Measurements from ENCODE around the gene IL27RA. TPM values are rescaled to one million over a fixed set of nuclear protein-coding genes. Genes with fewer than 3 reads are reported as not detected.
A peak's percentile ranks its signal among the peaks of the same experiment; 100 is the strongest.

The IL27RA gene
- total RNA-seq, 2 donors from 2014 or later: 10.3 to 10.8 TPM

DNA sequence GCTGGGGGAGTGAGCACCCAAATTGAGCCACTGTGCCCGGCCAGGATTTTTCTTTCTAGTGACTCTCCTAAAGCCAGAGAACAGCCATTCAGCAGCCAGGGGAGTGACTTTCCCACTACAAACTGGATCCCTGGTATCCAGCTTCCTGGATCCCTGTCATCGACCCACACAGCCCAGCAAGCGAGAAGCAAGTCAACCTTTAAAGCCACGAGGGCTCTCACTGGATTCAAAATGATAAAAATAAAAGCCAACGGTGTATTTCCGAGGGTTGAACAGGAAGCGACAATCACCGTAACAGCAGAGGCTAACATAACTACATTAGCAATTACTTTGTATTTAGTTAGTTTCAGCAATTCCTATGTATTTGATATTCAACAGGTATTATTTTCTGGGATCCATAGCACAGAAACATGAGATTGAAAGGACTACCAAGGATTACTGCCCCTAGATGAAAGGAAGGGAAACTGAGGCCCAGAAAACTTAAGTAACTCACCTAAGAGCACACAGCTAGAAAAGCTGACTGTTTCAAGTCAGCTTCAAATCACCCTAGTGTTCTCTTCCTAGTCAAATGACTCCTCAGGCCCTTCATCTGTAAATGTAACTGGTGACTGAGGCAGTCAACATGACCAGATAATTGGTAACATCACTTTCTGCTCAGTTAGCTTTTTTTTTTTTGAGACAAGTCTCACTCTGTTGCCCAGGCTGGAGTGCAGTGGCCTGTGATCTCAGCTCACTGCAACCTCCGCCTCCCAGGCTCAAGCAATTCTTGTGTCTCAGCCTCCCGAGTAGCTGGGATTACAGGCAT, 28.1 kb upstream of the IL27RA start:
- Histone ChIP-seq H3K36me3 (ENCODE audit: control insufficient read depth, insufficient read depth, low read length) (peaks cover 20% of the 10 kb centered on the region), H3K27ac (ENCODE audit: low read depth, low read length) (no peak overlapping the region), H3K4me3 (ENCODE audit: low read length) (no peak overlapping the region), H3K4me1 (ENCODE audit: control insufficient read depth, insufficient read depth, low read length) (no peaks in the 10 kb centered on the region), H3K9ac (ENCODE audit: extremely low read depth, low read length, poor library complexity, severe bottlenecking) (no peak overlapping the region), H3K27me3 (ENCODE audit: control insufficient read depth, insufficient read depth, low read length, poor library complexity, severe bottlenecking) (no peaks in the 10 kb centered on the region), H3K9me3 (ENCODE audit: control insufficient read depth, low read length) (peaks cover 14% of the 10 kb centered on the region)
- H3K27me3 Mint-ChIP-seq (ENCODE audit: insufficient read depth): no peaks in the 10 kb centered on the region
- H3K4me1 Mint-ChIP-seq: no peaks in the 10 kb centered on the region
- H3K27ac Mint-ChIP-seq: peak overlapping the region; percentile 79
- no peak for TF ChIP-seq CTCF (conservative IDR thresholded peaks at IDR 0.05)
- peaks cover 18% of the 10 kb centered on the region for H3K9me3 Mint-ChIP-seq
- H3K4me3 Mint-ChIP-seq: no peak overlapping the region
- WGBS, 2 experiments (ENCODE audit: insufficient coverage in 1 of 2, insufficient read length in 1 of 2): 82 to 83% methylated on average over 9 to 10 of the region's 10 CpGs
- DNase-seq: no peak
- H3K36me3 Mint-ChIP-seq (ENCODE audit: low read depth): peaks cover 23% of the 10 kb centered on the region

DNA sequence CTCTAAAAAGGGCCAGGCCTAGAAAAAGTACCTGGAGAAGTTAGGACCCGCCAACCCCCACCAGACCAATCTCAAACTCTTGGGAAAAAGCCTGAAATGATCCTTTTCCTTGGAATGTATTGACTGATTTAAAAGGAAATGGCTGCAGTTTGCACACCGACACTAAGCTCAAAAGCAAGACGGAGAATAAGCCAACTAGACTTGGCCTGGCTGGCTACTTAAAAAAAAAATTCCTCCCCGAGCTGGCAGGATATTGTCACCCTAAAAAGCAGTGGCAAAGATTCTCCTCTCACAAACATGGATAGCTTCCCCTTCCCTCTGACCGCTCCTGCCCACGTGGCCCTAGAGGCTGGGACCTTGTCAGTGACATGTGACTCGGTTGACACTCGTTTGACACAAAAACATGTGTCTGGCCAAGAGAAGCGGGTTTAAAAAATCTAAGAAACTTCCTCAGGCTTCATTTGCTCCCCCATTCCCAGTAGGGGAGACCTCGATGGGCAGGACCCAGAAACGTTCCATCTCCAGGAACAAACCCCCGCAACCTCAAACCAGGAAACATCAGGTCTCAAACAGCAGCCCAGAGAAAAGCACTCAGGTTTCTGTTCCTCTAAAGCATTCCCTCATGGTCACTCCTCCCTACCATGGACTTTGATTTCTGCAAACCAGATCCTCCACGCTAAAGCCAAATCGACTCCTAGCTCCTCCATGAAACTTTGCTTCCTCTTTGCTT, 26.8 kb upstream of the IL27RA start:
- DNase-seq: no peak
- Histone ChIP-seq H3K4me1 (ENCODE audit: control insufficient read depth, insufficient read depth, low read length) (no peaks in the 10 kb centered on the region), H3K27me3 (ENCODE audit: control insufficient read depth, insufficient read depth, low read length, poor library complexity, severe bottlenecking) (no peaks in the 10 kb centered on the region), H3K36me3 (ENCODE audit: control insufficient read depth, insufficient read depth, low read length) (peaks cover 6% of the 10 kb centered on the region), H3K27ac (ENCODE audit: low read depth, low read length) (no peak overlapping the region), H3K9me3 (ENCODE audit: control insufficient read depth, low read length) (peaks cover 1% of the 10 kb centered on the region), H3K9ac (ENCODE audit: extremely low read depth, low read length, poor library complexity, severe bottlenecking) (no peak overlapping the region), H3K4me3 (ENCODE audit: low read length) (peak overlapping the region; percentile 55)
- WGBS, 2 experiments (ENCODE audit: insufficient coverage in 1 of 2, insufficient read length in 1 of 2): 88 to 91% methylated on average over 7 to 14 of the region's 14 CpGs
- H3K9me3 Mint-ChIP-seq: peaks cover 6% of the 10 kb centered on the region
- H3K4me3 Mint-ChIP-seq: peak overlapping the region; percentile 82
- H3K4me1 Mint-ChIP-seq: no peaks in the 10 kb centered on the region
- peak overlapping the region; percentile 80 for H3K27ac Mint-ChIP-seq
- TF ChIP-seq CTCF (conservative IDR thresholded peaks at IDR 0.05): no peak
- H3K27me3 Mint-ChIP-seq (ENCODE audit: insufficient read depth): no peaks in the 10 kb centered on the region
- H3K36me3 Mint-ChIP-seq (ENCODE audit: low read depth): peaks cover 11% of the 10 kb centered on the region

- Histone ChIP-seq H3K27me3 (ENCODE audit: control insufficient read depth, insufficient read depth, low read length, poor library complexity, severe bottlenecking) (no peaks in the 10 kb centered on the region), H3K9ac (ENCODE audit: extremely low read depth, low read length, poor library complexity, severe bottlenecking) (peak overlapping the region; percentile 95), H3K27ac (ENCODE audit: low read depth, low read length) (peak overlapping the region; percentile 100), H3K9me3 (ENCODE audit: control insufficient read depth, low read length) (no peaks in the 10 kb centered on the region), H3K4me1 (ENCODE audit: control insufficient read depth, insufficient read depth, low read length) (no peaks in the 10 kb centered on the region), H3K4me3 (ENCODE audit: low read length) (peak overlapping the region; percentile 88), H3K36me3 (ENCODE audit: control insufficient read depth, insufficient read depth, low read length) (peaks cover under 1% of the 10 kb centered on the region)
- Mint-ChIP-seq H3K4me3 (peak overlapping the region; percentile 82), H3K27me3 (ENCODE audit: insufficient read depth) (no peaks in the 10 kb centered on the region), H3K36me3 (ENCODE audit: low read depth) (peaks cover 5% of the 10 kb centered on the region), H3K27ac (peak overlapping the region; percentile 100), H3K4me1 (no peaks in the 10 kb centered on the region), H3K9me3 (no peaks in the 10 kb centered on the region)
- TF ChIP-seq CTCF (conservative IDR thresholded peaks at IDR 0.05): no peak
- 10 to 85% methylated on average over 5 to 50 of the region's 50 CpGs for WGBS, 2 experiments (ENCODE audit: insufficient coverage in 1 of 2, insufficient read length in 1 of 2)
- DNase-seq: peak; percentile 97
Observed at GRCh38 chr19:14005349-14006084, 26.0 kb upstream of the IL27RA start.
